Left colon (tissue), 2 donors: ENCODE data around the gene LBH. TPM values are rescaled to one million over a fixed set of nuclear protein-coding genes. Genes with fewer than 3 reads are reported as not detected.
A peak's percentile ranks its signal among the peaks of the same experiment; 100 is the strongest.

Experiments
- ATAC-seq: fragments of 200-7000 bp; cut with Tn5 transposase; one replicate; pipeline ENCODE4 v1.9.1; 2020; ENCODE audit warnings: mild to moderate bottlenecking, moderate library complexity
- DNase-seq, 2 donors: peaks; one replicate each; pipeline ENCODE4 v3.0.0-alpha.2; 2020
- intact Hi-C, 2 donors: fragments of 100-400 bp; cut with DNase I in 1 of 2; cut with micrococcal nuclease in 1 of 2; formaldehyde crosslinking; loops; one replicate each; pipeline versions ENCODE4 v1.11.2 to v1.14.0; 2022; cut with DNase I, micrococcal nuclease
- total RNA-seq, 2 donors: library from RNA; stranded (reverse); fragmentation: NEBNext Ultra II Directional; extraction: Animal tissue kit (Norgen Biotek cat#: 25700); gene quantifications; one replicate each; pipeline ENCODE4 v1.2.1, GENCODE V29; 2021
- donor health status: DM: no; HTN: no; CAD: no.
- donor health status: DM: yes; HTN: yes; CAD: no.

The LBH gene
- total RNA-seq, 2 donors from 2014 or later, result 7.5 to 14.5 TPM

- ATAC-seq (no peak), DNase-seq (no peak)
- intact Hi-C loops, result no loop called here
Measured at GRCh38 chr2:30213326-30213725, 18.0 kb upstream of the LBH start.

DNA sequence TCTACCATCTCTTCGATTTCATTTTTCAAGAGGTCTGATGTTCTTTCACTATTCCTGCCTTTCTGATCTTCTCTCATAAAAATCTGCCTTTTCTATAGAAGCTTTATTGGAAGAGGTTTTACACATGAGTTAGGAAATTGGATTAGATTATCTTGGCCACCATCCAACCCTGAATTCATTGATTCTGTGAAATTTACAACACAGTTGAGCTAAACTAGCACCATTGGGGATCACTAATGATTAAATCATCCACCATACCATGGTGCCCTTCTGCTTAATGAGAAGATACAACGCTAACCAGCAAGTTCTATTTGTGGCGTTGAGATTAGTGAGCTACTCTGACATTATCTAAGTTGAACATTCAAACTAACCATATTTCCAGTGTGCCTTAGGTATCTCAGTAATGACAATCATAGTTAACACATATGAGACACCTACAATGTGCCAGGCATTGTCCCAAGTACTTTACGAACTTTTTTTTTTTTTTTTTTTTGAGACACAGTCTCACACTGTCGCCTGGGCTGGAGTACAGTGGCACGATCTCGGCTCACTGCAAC is 17.3 kb upstream of the LBH start:
- DNase-seq, result no peak
- ATAC-seq, result no peak
- intact Hi-C loops, result no loop called here

- DNase-seq, result no peak
- intact Hi-C loops, result no loop called here
- ATAC-seq, result no peak
Measured at GRCh38 chr2:30216157-30216556, 15.2 kb upstream of the LBH start.

DNA sequence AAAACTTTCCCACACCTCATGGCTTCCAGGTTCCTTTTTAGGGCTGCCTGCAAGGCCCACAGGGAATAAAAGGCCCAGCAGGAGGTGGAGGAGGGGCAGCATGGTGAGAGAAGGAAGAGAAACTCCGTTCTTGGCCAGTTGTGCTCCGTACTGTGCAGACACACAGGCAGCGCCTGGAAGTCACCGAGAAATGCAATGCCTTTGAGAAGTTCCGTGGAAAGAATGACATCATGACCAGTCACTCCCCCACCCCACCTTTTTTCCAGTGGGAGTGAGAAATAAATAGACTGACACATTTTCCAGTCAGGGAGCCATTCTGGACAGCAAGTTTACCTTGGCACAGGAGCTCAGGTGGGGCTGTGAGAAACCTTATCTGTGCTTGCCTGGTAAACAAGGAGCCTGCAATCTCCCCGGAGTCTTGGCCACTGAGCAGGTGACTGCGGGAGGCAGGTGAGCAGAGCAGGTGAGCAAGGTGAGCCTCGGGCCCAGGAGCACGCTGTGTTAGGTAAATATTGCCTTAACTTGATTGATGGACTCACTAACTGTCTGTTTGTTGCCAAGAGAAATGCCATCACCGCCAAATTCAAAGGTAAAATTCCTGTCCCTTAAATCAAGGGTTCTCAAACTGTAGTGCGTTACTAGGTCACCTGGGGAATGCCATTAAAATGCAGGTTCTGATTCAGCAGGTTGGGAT is 13.5 kb upstream of the LBH start:
- ATAC-seq, result peak; percentile 99
- intact Hi-C loops, result no loop called here
- DNase-seq, result peak; percentile 75 to 92

GRCh38 chr2:30218338-30218713 is 13.0 kb upstream of the LBH start:
- no peak for DNase-seq
- ATAC-seq, result no peak
- intact Hi-C loops, result no loop called here

- ATAC-seq, result no peak
- DNase-seq, result no peak
Measured at GRCh38 chr2:30218814-30219213, 12.5 kb upstream of the LBH start.

GRCh38 chr2:30219886-30220875 is 11.2 kb upstream of the LBH start:
- DNase-seq (no peak), ATAC-seq (no peak)
- intact Hi-C loops, result no loop called here

More at GRCh38 chr2:30218814-30219213, 12.5 kb upstream of the LBH start:
- intact Hi-C loops, result no loop called here

DNA sequence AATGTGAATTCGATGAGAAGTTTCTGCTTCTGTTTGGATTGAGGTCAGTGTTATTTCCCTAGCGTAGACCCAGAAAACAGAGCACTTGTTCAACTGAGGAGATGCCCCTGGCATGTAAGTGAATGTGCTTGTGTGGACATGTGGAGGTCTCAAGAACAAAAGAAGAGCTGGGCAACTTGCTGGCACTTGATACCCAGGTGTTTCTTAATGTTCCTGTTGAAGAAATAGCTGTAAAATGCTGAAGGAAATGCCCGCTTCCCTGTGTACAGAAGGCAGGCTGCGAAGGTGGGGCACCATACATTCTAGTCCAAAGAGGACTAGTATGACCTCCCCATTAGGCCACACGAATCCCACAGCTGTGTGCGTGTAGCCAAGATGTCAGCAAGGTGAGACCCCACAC is 9.8 kb upstream of the LBH start:
- intact Hi-C loops, result no loop called here
- no peak for DNase-seq
- no peak for ATAC-seq

DNA sequence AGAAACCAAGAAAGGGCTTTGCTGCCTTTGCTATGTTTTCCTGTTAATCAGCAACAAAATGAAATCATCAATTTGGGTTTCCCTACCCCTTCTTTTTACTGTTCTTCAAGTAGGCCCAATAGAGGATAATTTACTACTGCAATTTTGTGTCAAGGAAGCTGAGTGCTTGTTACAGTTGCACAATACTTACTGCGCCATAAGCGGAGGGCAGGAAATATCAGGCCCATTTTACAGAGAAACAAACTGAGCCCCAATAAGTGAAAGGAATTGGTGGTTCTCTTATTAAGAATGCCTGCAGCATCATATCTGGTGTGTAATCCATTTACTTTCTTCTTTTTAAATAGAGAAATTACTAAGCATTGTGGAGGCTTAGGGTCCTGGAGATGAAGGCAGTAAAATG is 9.3 kb upstream of the LBH start:
- ATAC-seq, result no peak
- intact Hi-C loops, result no loop called here
- no peak for DNase-seq

DNA sequence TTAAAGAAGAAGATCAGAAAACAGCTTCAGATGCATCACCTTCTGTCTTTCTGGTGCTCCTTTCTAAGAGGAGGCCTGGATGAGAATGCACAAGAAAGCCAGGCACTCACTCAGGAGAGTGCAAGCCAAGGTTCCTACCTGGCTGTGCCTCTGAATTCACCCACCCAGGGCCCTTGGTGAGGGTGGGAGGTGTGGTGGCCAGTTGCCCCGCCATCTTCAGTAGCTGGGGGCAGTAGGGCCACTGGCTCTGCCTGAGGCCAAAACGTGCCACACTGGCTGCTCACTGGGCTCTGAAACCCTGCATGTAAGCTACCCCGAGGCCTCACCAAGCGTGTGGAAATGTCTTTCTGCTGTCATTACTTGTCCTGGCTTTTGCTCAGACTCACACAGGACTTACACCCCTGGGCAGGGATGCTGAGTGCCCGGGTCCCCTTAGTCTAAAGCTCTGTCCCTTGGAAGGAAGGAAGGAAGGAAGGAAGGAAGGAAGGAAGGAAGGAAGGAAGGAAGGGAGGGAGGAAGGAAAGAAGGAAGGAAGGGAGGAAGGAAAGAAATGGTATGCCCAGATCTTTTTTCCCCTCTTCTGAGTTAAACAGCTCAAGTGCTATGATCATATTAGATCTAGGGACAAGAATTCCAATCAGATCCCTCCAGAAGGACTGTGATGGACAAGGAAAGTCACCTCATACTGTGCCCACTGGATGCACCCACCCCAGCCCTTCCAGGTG is 8.5 kb upstream of the LBH start:
- intact Hi-C loops, result no loop called here
- ATAC-seq (no peak), DNase-seq (no peak)

- ATAC-seq, result no peak
- no peak for DNase-seq
- intact Hi-C loops, result no loop called here
Measured at GRCh38 chr2:30223413-30223874, 7.9 kb upstream of the LBH start.

GRCh38 chr2:30224151-30224550 is 7.2 kb upstream of the LBH start:
- ATAC-seq (peak; percentile 82), DNase-seq (no peak)

GRCh38 chr2:30225131-30225762 is 6.1 kb upstream of the LBH start:
- DNase-seq (peak; percentile 44 to 59), ATAC-seq (peak; percentile 77)
- intact Hi-C loops, result no loop called here

More at GRCh38 chr2:30224151-30224550, 7.2 kb upstream of the LBH start:
- intact Hi-C loops, result no loop called here

- DNase-seq, result no peak
- ATAC-seq, result no peak
- intact Hi-C loops, result no loop called here
Measured at GRCh38 chr2:30226144-30227032, 4.9 kb upstream of the LBH start.

- intact Hi-C loops, result no loop called here
- ATAC-seq, result no peak
- DNase-seq, result no peak
Measured at GRCh38 chr2:30229596-30229995, 1.7 kb upstream of the LBH start.

DNA sequence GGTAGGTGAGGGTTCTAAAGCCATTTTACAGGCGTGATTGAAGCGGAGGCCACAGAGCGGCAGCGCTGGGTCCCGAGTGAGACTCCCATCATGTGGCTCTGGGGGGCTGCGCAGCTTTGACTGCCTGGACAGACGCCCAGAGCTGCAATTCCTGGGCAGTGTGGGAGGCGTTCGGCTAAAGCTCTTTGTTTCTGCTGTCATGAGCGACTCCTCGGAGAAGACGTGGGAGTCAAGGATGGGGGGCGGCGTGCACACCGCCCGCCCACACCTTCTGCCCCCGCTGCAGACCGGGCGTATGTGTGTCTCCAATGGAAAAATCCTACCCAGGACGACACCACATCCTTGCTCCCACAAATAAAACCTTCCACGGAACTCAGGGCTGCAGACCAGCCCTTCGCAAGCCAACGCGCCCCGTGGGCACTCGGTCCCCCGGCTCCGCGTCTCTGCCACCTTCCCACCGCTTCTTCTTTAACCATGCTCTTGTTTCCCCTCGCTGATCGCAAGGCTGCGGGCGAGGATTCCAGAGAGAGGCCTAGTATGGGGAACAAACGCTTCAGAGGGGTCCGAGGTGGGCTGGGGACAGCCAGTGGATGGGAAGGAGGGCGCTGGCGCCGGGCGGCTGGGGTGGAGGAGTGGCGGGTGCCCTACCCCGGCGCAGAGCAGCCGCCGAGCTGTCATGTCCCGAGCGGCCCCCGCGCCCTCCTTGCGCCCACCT is 680 bp upstream of the LBH start:
- DNase-seq (peak in 1 of 2 donors; percentile 29), ATAC-seq (no peak)
- intact Hi-C loops, result loop anchor here in 1 of 2 donors (10.0 kb wide), 1 partner anchor 174 kb away; no protein-coding TSS in a partner anchor
